Astrocyte (in vitro differentiated cells and primary cell): ENCODE data around the gene HPSE2. TPM values are rescaled to one million over a fixed set of nuclear protein-coding genes. Genes with fewer than 3 reads are reported as not detected.

Experiments used
- DNase-seq: peaks from one replicate; pipeline ENCODE4 v3.0.0-alpha.2; 2010; ENCODE audit warnings: low read depth
- FAIRE-seq: peaks from 2 replicates; lab custom pipeline; 2011; peaks lifted over from hg19 to GRCh38; lab: Jason Lieb, UNC
- H2AFZ ChIP-seq: 2 replicates; pipeline ENCODE4 v1.6.0; 2012; ENCODE audit warnings: low read depth, low read length, inconsistent platforms
- H3K27ac ChIP-seq: 2 replicates; pipeline ENCODE4 v1.5.1; 2011; ENCODE audit warnings: low read depth, low read length, inconsistent platforms
- H3K27me3 ChIP-seq: 2 replicates; pipeline ENCODE4 v1.6.0; 2011; ENCODE audit warnings: low read length, inconsistent platforms; ENCODE audit not compliant: insufficient read depth
- H3K36me3 ChIP-seq: 2 replicates; pipeline ENCODE4 v1.5.1; 2011; ENCODE audit warnings: low read length, inconsistent platforms; ENCODE audit not compliant: insufficient read depth
- H3K4me1 ChIP-seq: 2 replicates; pipeline ENCODE4 v1.5.1; 2011; ENCODE audit warnings: low read length, inconsistent platforms; ENCODE audit not compliant: insufficient read depth
- H3K4me2 ChIP-seq: 2 replicates; pipeline ENCODE4 v1.6.0; 2012; ENCODE audit warnings: low read length, inconsistent platforms
- H3K4me3 ChIP-seq: 2 replicates; pipeline ENCODE4 v1.5.1; 2011; ENCODE audit warnings: low read depth, mild to moderate bottlenecking, low read length, inconsistent platforms; ENCODE audit not compliant: insufficient read depth
- H3K79me2 ChIP-seq: 2 replicates; pipeline ENCODE4 v1.6.0; 2012; ENCODE audit warnings: mild to moderate bottlenecking, low read length, inconsistent platforms; ENCODE audit not compliant: insufficient read depth
- H3K9ac ChIP-seq: 2 replicates; pipeline ENCODE4 v1.6.0; 2012; ENCODE audit warnings: mild to moderate bottlenecking, low read length, inconsistent platforms
- H3K9me3 ChIP-seq: 2 replicates; pipeline ENCODE4 v1.5.1; 2012; ENCODE audit warnings: low read depth, mild to moderate bottlenecking, low read length, inconsistent platforms; ENCODE audit not compliant: insufficient read depth
- H4K20me1 ChIP-seq: 2 replicates; pipeline ENCODE4 v1.6.0; 2012; ENCODE audit warnings: low read length, inconsistent platforms; ENCODE audit not compliant: insufficient read depth
- H3K27ac Mint-ChIP-seq: one replicate; pipeline ENCODE4 v1.8.0; 2021; ENCODE audit warnings: mild to moderate bottlenecking, mixed read lengths; ENCODE audit not compliant: unreplicated experiment
- H3K27me3 Mint-ChIP-seq: one replicate; pipeline ENCODE4 v1.8.0; 2021; ENCODE audit warnings: low read depth, mixed read lengths; ENCODE audit not compliant: unreplicated experiment
- H3K36me3 Mint-ChIP-seq: one replicate; pipeline ENCODE4 v1.8.0; 2021; ENCODE audit warnings: low read depth, mixed read lengths; ENCODE audit not compliant: unreplicated experiment
- H3K4me1 Mint-ChIP-seq: one replicate; pipeline ENCODE4 v1.8.0; 2021; ENCODE audit warnings: low read depth, mixed read lengths; ENCODE audit not compliant: unreplicated experiment
- H3K4me3 Mint-ChIP-seq: one replicate; pipeline ENCODE4 v1.8.0; 2021; ENCODE audit warnings: mild to moderate bottlenecking, moderate library complexity, mixed read lengths; ENCODE audit not compliant: unreplicated experiment
- H3K9me3 Mint-ChIP-seq: one replicate; pipeline ENCODE4 v1.8.0; 2021; ENCODE audit warnings: mild to moderate bottlenecking, mixed read lengths; ENCODE audit not compliant: unreplicated experiment
- EZH2 ChIP-seq: IDR thresholded peaks from 2 replicates; pipeline ENCODE4 v1.6.1; 2012; ENCODE audit warnings: mild to moderate bottlenecking, low read length, inconsistent platforms; ENCODE audit not compliant: insufficient read depth
- total RNA-seq: library from RNA; stranded (reverse); gene quantifications from 2 replicates; pipeline ENCODE4 v1.2.1, GENCODE V29; 2021
- TF ChIP-seq, protein P1 (sequence below): IDR thresholded peaks from 2 replicates; pipeline ENCODE4 v1.5.1; 2011; ENCODE audit warnings: low read depth, mild to moderate bottlenecking, inconsistent platforms, low read length, moderate library complexity; ENCODE audit not compliant: insufficient read depth

HPSE2 gene
- total RNA-seq, 1 donor from 2014 or later = 0.14 TPM

DNA sequence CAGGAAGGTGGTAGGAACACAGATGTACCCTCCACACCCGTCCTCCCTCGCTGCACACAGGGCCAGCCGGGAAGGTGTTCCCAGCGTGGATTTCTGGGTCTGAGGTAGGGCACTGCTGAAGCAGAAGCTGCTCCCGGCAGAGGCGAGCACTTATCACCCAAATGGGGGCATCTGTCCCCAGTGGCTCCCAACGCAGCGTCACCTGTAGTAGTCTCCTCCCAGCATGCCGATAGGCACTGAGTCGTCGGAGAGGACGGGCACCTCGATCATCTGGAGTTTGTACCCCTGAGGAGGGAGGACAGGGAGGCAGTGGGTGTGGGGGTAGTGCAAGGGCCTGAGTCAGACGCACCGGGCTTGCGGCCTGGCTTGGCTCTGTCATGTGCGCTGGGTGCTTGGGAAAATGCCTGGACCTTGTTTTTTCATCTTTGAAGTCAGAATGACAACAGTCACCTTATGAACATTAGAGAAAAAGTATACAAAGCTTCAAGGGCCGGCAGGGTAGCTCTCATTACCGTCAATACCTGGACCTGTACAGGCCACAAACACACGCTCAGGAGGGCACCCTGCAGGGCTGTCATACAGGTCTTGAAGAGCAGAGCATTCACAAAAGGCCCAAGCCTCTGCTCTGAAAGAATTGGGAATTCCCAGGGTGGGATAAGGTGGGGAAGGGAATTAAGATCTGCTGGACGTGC is 817.5 kb downstream of the HPSE2 start:
- Histone ChIP-seq H3K27me3 (no peaks in the 10 kb centered on the region), H3K9me3 (no peaks in the 10 kb centered on the region), H3K79me2 (peaks cover 9% of the 10 kb centered on the region), H2AFZ (no peak overlapping the region), H3K36me3 (peaks cover 3% of the 10 kb centered on the region), H3K27ac (no peak overlapping the region), H4K20me1 (no peaks in the 10 kb centered on the region), H3K9ac (no peak overlapping the region), H3K4me2 (no peak overlapping the region), H3K4me1 (peaks cover 18% of the 10 kb centered on the region), H3K4me3 (no peak overlapping the region)
- Mint-ChIP-seq H3K27me3 (no peaks in the 10 kb centered on the region), H3K27ac (no peak overlapping the region), H3K36me3 (no peaks in the 10 kb centered on the region), H3K9me3 (no peaks in the 10 kb centered on the region), H3K4me1 (peaks cover 6% of the 10 kb centered on the region), H3K4me3 (no peak overlapping the region)
- DNase-seq = no peak
- no peak for FAIRE-seq
- no peak for TF ChIP-seq EZH2
- TF ChIP-seq, protein P1, sequence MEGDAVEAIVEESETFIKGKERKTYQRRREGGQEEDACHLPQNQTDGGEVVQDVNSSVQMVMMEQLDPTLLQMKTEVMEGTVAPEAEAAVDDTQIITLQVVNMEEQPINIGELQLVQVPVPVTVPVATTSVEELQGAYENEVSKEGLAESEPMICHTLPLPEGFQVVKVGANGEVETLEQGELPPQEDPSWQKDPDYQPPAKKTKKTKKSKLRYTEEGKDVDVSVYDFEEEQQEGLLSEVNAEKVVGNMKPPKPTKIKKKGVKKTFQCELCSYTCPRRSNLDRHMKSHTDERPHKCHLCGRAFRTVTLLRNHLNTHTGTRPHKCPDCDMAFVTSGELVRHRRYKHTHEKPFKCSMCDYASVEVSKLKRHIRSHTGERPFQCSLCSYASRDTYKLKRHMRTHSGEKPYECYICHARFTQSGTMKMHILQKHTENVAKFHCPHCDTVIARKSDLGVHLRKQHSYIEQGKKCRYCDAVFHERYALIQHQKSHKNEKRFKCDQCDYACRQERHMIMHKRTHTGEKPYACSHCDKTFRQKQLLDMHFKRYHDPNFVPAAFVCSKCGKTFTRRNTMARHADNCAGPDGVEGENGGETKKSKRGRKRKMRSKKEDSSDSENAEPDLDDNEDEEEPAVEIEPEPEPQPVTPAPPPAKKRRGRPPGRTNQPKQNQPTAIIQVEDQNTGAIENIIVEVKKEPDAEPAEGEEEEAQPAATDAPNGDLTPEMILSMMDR = no peak

DNA sequence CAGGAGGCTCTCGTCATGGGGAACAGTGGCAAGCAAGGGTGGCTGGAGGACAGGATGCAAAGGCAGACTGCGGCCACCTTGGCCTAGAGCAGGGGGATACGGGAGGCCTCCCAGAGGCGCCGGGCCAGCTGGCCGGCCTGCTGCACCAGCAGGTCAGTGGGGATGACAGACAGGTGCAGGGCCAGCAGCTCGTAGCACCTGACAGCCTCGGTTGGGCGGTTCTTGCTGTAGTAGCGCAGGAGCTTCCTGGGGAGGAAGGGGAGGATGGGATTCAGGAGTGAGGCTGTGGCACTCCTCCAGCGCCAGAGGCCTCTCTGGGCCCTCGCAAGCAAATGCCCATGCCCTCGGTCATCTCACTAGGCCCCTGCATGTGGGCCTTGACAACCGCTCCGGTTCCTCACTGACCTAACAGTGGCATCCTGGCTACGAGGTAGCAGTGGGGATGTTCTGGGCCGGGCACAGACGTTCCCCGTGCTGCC is 818.1 kb downstream of the HPSE2 start:
- Histone ChIP-seq H3K36me3 (peaks cover 3% of the 10 kb centered on the region), H3K4me1 (peaks cover 18% of the 10 kb centered on the region), H3K9ac (no peak overlapping the region), H4K20me1 (no peaks in the 10 kb centered on the region), H3K9me3 (no peaks in the 10 kb centered on the region), H3K79me2 (peaks cover 9% of the 10 kb centered on the region), H3K4me2 (no peak overlapping the region), H2AFZ (no peak overlapping the region), H3K27me3 (no peaks in the 10 kb centered on the region), H3K4me3 (no peak overlapping the region), H3K27ac (no peak overlapping the region)
- Mint-ChIP-seq H3K36me3 (no peaks in the 10 kb centered on the region), H3K27me3 (no peaks in the 10 kb centered on the region), H3K9me3 (no peaks in the 10 kb centered on the region), H3K27ac (no peak overlapping the region), H3K4me1 (peaks cover 6% of the 10 kb centered on the region), H3K4me3 (no peak overlapping the region)
- DNase-seq (no peak), FAIRE-seq (no peak)
- TF ChIP-seq, protein P1 = no peak
- no peak for TF ChIP-seq EZH2

DNA sequence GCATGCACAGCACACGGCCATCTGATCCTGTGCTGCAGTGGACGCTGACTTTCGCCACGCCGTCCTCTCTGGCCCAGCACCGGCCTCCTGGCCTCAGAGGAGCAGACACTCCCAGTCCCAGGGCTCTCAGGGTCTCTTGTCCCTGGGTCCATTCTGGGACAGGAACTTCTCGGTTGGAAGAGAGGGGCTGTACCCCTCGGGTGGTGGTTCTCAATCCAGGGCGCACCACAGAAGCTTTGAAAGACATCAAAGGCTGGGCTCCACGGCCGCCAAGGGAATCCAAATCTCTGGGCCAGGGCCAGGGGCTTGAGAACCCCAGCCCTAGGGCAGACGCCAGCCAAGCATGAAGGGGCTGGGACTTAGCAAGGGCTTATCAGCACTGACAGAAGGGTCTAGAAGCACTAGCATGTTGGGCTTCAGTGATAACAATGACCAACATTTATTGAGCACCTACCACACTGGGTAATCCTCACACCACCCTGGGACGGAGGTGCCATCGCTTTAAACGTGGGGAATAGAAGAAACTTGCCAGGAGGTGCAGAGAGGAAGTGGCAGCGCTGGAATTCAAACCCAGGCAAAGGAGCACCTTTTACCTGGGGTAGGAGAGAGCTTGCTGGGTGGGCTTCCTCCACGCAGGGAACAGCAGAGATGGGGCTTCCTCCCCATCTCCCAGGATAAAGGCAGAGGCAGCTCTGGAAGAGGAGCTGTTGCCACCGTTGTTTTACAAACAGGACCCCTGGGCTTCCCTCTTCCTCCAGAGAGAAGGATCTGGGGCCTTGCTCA is 818.9 kb downstream of the HPSE2 start:
- Histone ChIP-seq H3K4me3 (no peak overlapping the region), H2AFZ (no peak overlapping the region), H3K79me2 (peaks cover 9% of the 10 kb centered on the region), H3K27me3 (no peaks in the 10 kb centered on the region), H3K4me2 (no peak overlapping the region), H3K4me1 (peaks cover 18% of the 10 kb centered on the region), H3K9me3 (no peaks in the 10 kb centered on the region), H3K36me3 (peaks cover 3% of the 10 kb centered on the region), H4K20me1 (no peaks in the 10 kb centered on the region), H3K9ac (no peak overlapping the region), H3K27ac (no peak overlapping the region)
- H3K4me3 Mint-ChIP-seq = no peak overlapping the region
- H3K36me3 Mint-ChIP-seq = no peaks in the 10 kb centered on the region
- peaks cover 8% of the 10 kb centered on the region for H3K4me1 Mint-ChIP-seq
- TF ChIP-seq, protein P1 = no peak
- H3K9me3 Mint-ChIP-seq = no peaks in the 10 kb centered on the region
- no peak overlapping the region for H3K27ac Mint-ChIP-seq
- no peaks in the 10 kb centered on the region for H3K27me3 Mint-ChIP-seq
- FAIRE-seq (no peak), DNase-seq (no peak)
